WTC11 (cell line): Measurements from ENCODE around the gene HJV. TPM values are rescaled to one million over a fixed set of nuclear protein-coding genes. Genes with fewer than 3 reads are reported as not detected.

ENCODE experiments used
- ATAC-seq: fragments of 200-7000 bp; cut with Tn5 transposase; 2 replicates; pipeline ENCODE4 v1.10.0; 2021; ENCODE audit warnings: mild to moderate bottlenecking, moderate library complexity
- CTCF ChIA-PET: fragments of 300-600 bp; sonication (Branson Sonifier 250); formaldehyde crosslinking; loops from one replicate; lab custom pipeline; 2021; ENCODE audit warnings: antibody characterized with exemption; lab: Charles Lee
- POLR2A ChIA-PET: fragments of 350-600 bp; sonication (Branson Sonifier 250); formaldehyde crosslinking; loops from one replicate; lab custom pipeline; 2021; ENCODE audit warnings: antibody characterized with exemption; lab: Charles Lee
- DNase-seq: peaks from one replicate; pipeline ENCODE4 v3.0.0; 2021; ENCODE audit warnings: low spot score
- H3K27ac Mint-ChIP-seq: 2 replicates; pipeline ENCODE4 v1.8.0; 2021; ENCODE audit warnings: mixed read lengths
- H3K27me3 Mint-ChIP-seq: 2 replicates; pipeline ENCODE4 v1.8.0; 2021; ENCODE audit warnings: low read depth, mild to moderate bottlenecking, moderate library complexity, mixed read lengths
- H3K36me3 Mint-ChIP-seq: 2 replicates; pipeline ENCODE4 v1.8.0; 2021; ENCODE audit warnings: mixed read lengths
- H3K4me1 Mint-ChIP-seq: 2 replicates; pipeline ENCODE4 v1.8.0; 2022; ENCODE audit warnings: mixed read lengths
- H3K4me3 Mint-ChIP-seq: 2 replicates; pipeline ENCODE4 v1.8.0; 2021; ENCODE audit warnings: mild to moderate bottlenecking, moderate library complexity, mixed read lengths
- H3K9me3 Mint-ChIP-seq: 2 replicates; pipeline ENCODE4 v1.8.0; 2021; ENCODE audit warnings: mixed read lengths
- ATF6 ChIP-seq: sonication (generic); formaldehyde crosslinking; IDR thresholded peaks from 2 replicates; pipeline ENCODE4 v1.8.1; 2023; ENCODE audit warnings: mild to moderate bottlenecking, missing genetic modification reagents
- E2F4 ChIP-seq: sonication (generic); formaldehyde crosslinking; IDR thresholded peaks from 2 replicates; pipeline ENCODE4 v1.8.1; 2022; ENCODE audit warnings: low read depth, mild to moderate bottlenecking, moderate library complexity, missing genetic modification reagents, borderline replicate concordance
- ESRRA ChIP-seq: sonication (generic); formaldehyde crosslinking; IDR thresholded peaks from 2 replicates; pipeline ENCODE4 v1.8.1; 2022; ENCODE audit warnings: mild to moderate bottlenecking, missing genetic modification reagents, borderline replicate concordance
- FOXK1 ChIP-seq: sonication (generic); formaldehyde crosslinking; IDR thresholded peaks from 2 replicates; pipeline ENCODE4 v1.8.0; 2022; ENCODE audit warnings: mild to moderate bottlenecking, moderate library complexity, missing genetic modification reagents
- GABPB1 ChIP-seq: sonication (generic); formaldehyde crosslinking; IDR thresholded peaks from 2 replicates; pipeline ENCODE4 v1.8.1; 2023; ENCODE audit warnings: mild to moderate bottlenecking, missing genetic modification reagents
- HMGA2 ChIP-seq: fragments of 250-450 bp; sonication (Bioruptor Pico); IDR thresholded peaks from 2 replicates; pipeline ENCODE4 v1.4.0; 2021; ENCODE audit warnings: mild to moderate bottlenecking, moderate library complexity
- IRF1 ChIP-seq: sonication (generic); formaldehyde crosslinking; IDR thresholded peaks from 2 replicates; pipeline ENCODE4 v1.8.0; 2023; ENCODE audit warnings: missing genetic modification reagents
- MYBL2 ChIP-seq: sonication (generic); formaldehyde crosslinking; IDR thresholded peaks from 2 replicates; pipeline ENCODE4 v1.8.1; 2023; ENCODE audit warnings: mild to moderate bottlenecking, moderate library complexity, missing genetic modification reagents
- NR3C1 ChIP-seq: sonication (generic); formaldehyde crosslinking; conservative IDR thresholded peaks from 2 replicates; pipeline ENCODE4 v1.8.1; 2023; ENCODE audit warnings: low read depth, mild to moderate bottlenecking, missing genetic modification reagents
- SOX15 ChIP-seq: fragments of 250-450 bp; sonication (Bioruptor Pico); IDR thresholded peaks from 2 replicates; pipeline ENCODE4 v1.9.0; 2021; ENCODE audit warnings: mild to moderate bottlenecking
- SP1 ChIP-seq: sonication (generic); formaldehyde crosslinking; conservative IDR thresholded peaks from 2 replicates; pipeline ENCODE4 v1.8.1; 2022; ENCODE audit warnings: missing genetic modification reagents
- USF2 ChIP-seq: sonication (generic); formaldehyde crosslinking; IDR thresholded peaks from 2 replicates; pipeline ENCODE4 v1.8.1; 2023; ENCODE audit warnings: mild to moderate bottlenecking, missing genetic modification reagents, moderate library complexity
- ZBTB43 ChIP-seq: sonication (generic); formaldehyde crosslinking; IDR thresholded peaks from 2 replicates; pipeline ENCODE4 v1.8.1; 2023; ENCODE audit warnings: mild to moderate bottlenecking, missing genetic modification reagents
- ZMAT4 ChIP-seq: fragments of 250-450 bp; sonication (Bioruptor Pico); IDR thresholded peaks from 2 replicates; pipeline ENCODE4 v1.9.0; 2021; ENCODE audit warnings: mild to moderate bottlenecking
- ZNF232 ChIP-seq: sonication (generic); formaldehyde crosslinking; IDR thresholded peaks from 2 replicates; pipeline ENCODE4 v1.8.0; 2022; ENCODE audit warnings: mild to moderate bottlenecking, missing genetic modification reagents
- ZNF263 ChIP-seq: sonication (generic); formaldehyde crosslinking; IDR thresholded peaks from 2 replicates; pipeline ENCODE4 v1.8.1; 2022; ENCODE audit warnings: low read depth, mild to moderate bottlenecking, moderate library complexity, missing genetic modification reagents
- ZNF317 ChIP-seq: sonication (generic); formaldehyde crosslinking; IDR thresholded peaks from 2 replicates; pipeline ENCODE4 v1.8.1; 2023; ENCODE audit warnings: low read depth, mild to moderate bottlenecking, moderate library complexity, missing genetic modification reagents, borderline replicate concordance
- ZNF532 ChIP-seq: fragments of 250-450 bp; sonication (Bioruptor Pico); IDR thresholded peaks from 2 replicates; pipeline ENCODE4 v1.9.0; 2021; ENCODE audit warnings: mild to moderate bottlenecking, borderline replicate concordance
- total RNA-seq: library from RNA; stranded (reverse); gene quantifications from 3 replicates; pipeline ENCODE4 v1.2.3, GENCODE V29; 2021
- TF ChIP-seq, protein P1 (sequence below): fragments of 250-450 bp; sonication (Bioruptor Pico); IDR thresholded peaks from 2 replicates; pipeline ENCODE4 v1.8.0; 2021; ENCODE audit warnings: mild to moderate bottlenecking

Gene HJV
- total RNA-seq, 1 experiment from 2014 or later = 0.31 TPM

DNA sequence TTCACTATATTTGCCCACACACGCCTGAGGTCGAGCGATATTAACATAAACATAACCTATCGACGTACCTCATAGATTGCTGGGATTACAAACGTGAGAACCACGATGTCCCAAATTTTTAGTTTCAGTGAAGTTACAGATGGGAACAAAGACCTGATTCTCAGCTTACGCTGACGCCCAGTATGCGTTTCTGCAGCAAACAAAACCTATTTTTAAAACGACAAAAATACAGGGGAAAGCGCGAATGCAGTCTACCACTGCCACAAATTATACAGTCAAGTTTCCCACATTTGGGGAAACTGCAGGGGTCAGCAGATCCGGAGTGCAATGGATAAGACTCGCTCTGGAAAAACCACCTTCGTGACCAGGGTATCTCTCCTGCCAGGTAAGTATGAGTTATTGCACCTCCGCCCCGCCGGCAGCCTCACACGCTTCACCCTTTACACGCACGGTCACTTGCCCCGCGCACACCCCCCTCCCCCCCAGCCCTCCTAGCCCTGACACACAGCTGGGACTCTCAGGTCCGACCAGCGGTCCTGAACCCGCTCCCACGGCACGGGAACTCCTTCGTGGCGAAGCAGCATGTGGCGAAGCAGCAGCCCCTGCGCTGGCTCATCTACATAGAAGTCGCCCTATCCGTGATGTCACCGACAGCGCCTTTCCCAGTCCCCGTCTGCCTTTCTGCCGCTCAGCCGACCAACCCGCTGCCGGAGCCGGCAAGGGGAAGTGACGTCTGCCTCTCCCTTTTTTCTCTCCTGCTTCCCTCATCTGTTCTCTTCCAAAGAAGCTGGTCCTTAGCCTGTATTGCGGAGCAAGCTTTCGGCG, 30.5 kb upstream of the HJV start (continued):
- TF ChIP-seq ZBTB43 (CRISPR knock-in tag) (peak; percentile 91), SP1 (CRISPR knock-in tag) (peak; percentile 84), ZNF317 (CRISPR knock-in tag) (peak; percentile 70; the same call in 1 of the 2 replicates), IRF1 (CRISPR knock-in tag) (peak; percentile 87), GABPB1 (CRISPR knock-in tag) (peak; percentile 85), ZMAT4 (CRISPR knock-in tag) (peak; percentile 96), MYBL2 (CRISPR knock-in tag) (peak; percentile 81; the same call in 1 of the 2 replicates), USF2 (CRISPR knock-in tag) (peak; percentile 23; the same call in 1 of the 2 replicates), FOXK1 (CRISPR knock-in tag) (peak; percentile 75), E2F4 (CRISPR knock-in tag) (peak; percentile 68; the same call in 1 of the 2 replicates)
- TF ChIP-seq, protein P1, sequence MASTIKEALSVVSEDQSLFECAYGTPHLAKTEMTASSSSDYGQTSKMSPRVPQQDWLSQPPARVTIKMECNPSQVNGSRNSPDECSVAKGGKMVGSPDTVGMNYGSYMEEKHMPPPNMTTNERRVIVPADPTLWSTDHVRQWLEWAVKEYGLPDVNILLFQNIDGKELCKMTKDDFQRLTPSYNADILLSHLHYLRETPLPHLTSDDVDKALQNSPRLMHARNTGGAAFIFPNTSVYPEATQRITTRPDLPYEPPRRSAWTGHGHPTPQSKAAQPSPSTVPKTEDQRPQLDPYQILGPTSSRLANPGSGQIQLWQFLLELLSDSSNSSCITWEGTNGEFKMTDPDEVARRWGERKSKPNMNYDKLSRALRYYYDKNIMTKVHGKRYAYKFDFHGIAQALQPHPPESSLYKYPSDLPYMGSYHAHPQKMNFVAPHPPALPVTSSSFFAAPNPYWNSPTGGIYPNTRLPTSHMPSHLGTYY (CRISPR knock-in tag) = peak; percentile 99

DNA sequence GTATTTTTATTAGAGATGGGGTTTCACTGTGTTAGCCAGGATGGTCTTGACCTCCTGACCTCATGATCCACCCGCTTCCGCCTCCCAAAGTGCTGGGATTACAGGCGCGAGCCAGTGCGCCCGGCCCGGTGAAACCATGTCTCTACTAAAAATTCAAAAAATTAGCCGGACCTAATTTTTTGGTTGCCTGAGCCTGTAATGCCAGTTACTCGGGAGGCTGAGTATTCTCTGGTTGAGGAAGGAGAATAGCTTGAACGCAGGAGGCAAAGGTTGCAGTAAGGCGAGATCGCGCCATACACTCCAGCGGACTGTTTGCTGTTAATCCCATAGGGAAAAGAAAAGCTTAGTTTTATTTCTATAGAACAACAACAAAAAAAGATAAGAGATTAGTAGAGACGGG, 29.9 kb upstream of the HJV start:
- Mint-ChIP-seq H3K4me3 (peak overlapping the region; percentile 68), H3K4me1 (peaks cover 14% of the 10 kb centered on the region), H3K27me3 (no peaks in the 10 kb centered on the region), H3K9me3 (no peaks in the 10 kb centered on the region), H3K36me3 (no peaks in the 10 kb centered on the region), H3K27ac (peak overlapping the region; percentile 100)
- ATAC-seq (peak; percentile 29), DNase-seq (no peak)
- POLR2A ChIA-PET = interaction anchor here (0.5 to 5.9 kb wide), 6 partner anchors 13 to 1145 kb away, joined by 4 to 62 read pairs (median 6); partner anchors contain the start of genes ANKRD34A, PIAS3 and POLR3GL
- CTCF ChIA-PET = interaction anchor here (1.0 to 2.1 kb wide), 5 partner anchors 13 to 206 kb away, joined by 3 to 9 read pairs (median 5); partner anchors contain the start of genes ANKRD34A, NUDT17 and POLR3GL
- no peak for TF ChIP-seq HMGA2 (CRISPR knock-in tag)
- no peak for TF ChIP-seq ESRRA (CRISPR knock-in tag)
- no peak for TF ChIP-seq ZNF263
- TF ChIP-seq NR3C1 (CRISPR knock-in tag) = no peak
- no peak for TF ChIP-seq GABPB1 (CRISPR knock-in tag)
- TF ChIP-seq ZNF232 (CRISPR knock-in tag) = no peak
- TF ChIP-seq ATF6 = no peak
- TF ChIP-seq SOX15 (CRISPR knock-in tag) = no peak
- no peak for TF ChIP-seq ZNF532
